HUES64 (cell line): ENCODE measurements around the gene FNBP1.

ENCODE experiments used
- H3K27ac ChIP-seq: 2 replicates; pipeline ENCODE4 v1.7.0; 2013; ENCODE audit warnings: low read depth, low read length, inconsistent platforms
- H3K27me3 ChIP-seq: 2 replicates; pipeline ENCODE4 v1.6.1; 2013; ENCODE audit warnings: mild to moderate bottlenecking, low read length; ENCODE audit not compliant: insufficient read depth
- H3K36me3 ChIP-seq: 2 replicates; pipeline ENCODE4 v1.6.1; 2013; ENCODE audit warnings: mild to moderate bottlenecking, low read length; ENCODE audit not compliant: insufficient read depth
- H3K4me1 ChIP-seq: 2 replicates; pipeline ENCODE4 v1.6.1; 2013; ENCODE audit warnings: mild to moderate bottlenecking, low read length, moderate library complexity; ENCODE audit not compliant: insufficient read depth
- H3K4me3 ChIP-seq: 2 replicates; pipeline ENCODE4 v1.5.1; 2013; ENCODE audit warnings: mild to moderate bottlenecking, low read length, moderate library complexity
- H3K9ac ChIP-seq: 2 replicates; pipeline ENCODE4 v1.6.1; 2013; ENCODE audit warnings: mild to moderate bottlenecking, low read depth, low read length
- H3K9me3 ChIP-seq: 2 replicates; pipeline ENCODE4 v1.6.1; 2013; ENCODE audit warnings: low read depth, low read length; ENCODE audit not compliant: insufficient read depth
- WGBS: fragments of 150-250, 120-280 bp; methylation state at CpG from one replicate; pipeline ENCODE4 v1.1.7; 2013; ENCODE audit warnings: missing lambda C conversion rate; 5-methylcytosine and 5-hydroxymethylcytosine counted together

Gene FNBP1

GRCh38 chr9:129932303-129933151 is 110.5 kb downstream of the FNBP1 start:
- Histone ChIP-seq H3K36me3 (0 out of 2 replicates have a peak, but pooled peaks cover 2% of the 10 kb centered on the region), H3K9me3 (no peaks in the 10 kb centered on the region), H3K4me3 (no peak overlapping the region), H3K9ac (no peak overlapping the region), H3K27ac (no peak overlapping the region), H3K27me3 (no peaks in the 10 kb centered on the region), H3K4me1 (peaks cover 18% of the 10 kb centered on the region)
- WGBS: 35% methylated on average over 7 of the region's 8 CpGs

GRCh38 chr9:129930743-129931142 is 112.2 kb downstream of the FNBP1 start:
- no peaks in the 10 kb centered on the region for H3K27me3 ChIP-seq
- peaks cover 14% of the 10 kb centered on the region for H3K36me3 ChIP-seq
- WGBS: 95% methylated on average over 2 of the region's 2 CpGs
- peaks cover 18% of the 10 kb centered on the region for H3K4me1 ChIP-seq
- no peak overlapping the region for H3K27ac ChIP-seq
- no peak overlapping the region for H3K4me3 ChIP-seq
- no peak overlapping the region for H3K9ac ChIP-seq
- H3K9me3 ChIP-seq: no peaks in the 10 kb centered on the region

GRCh38 chr9:129929496-129930125 is 113.4 kb downstream of the FNBP1 start:
- Histone ChIP-seq H3K27me3 (no peaks in the 10 kb centered on the region), H3K9me3 (no peaks in the 10 kb centered on the region), H3K4me1 (peaks cover 18% of the 10 kb centered on the region), H3K36me3 (peaks cover 19% of the 10 kb centered on the region), H3K27ac (no peak overlapping the region), H3K4me3 (no peak overlapping the region), H3K9ac (no peak overlapping the region)
- 95% methylated on average over 9 of the region's 9 CpGs for WGBS

GRCh38 chr9:129923589-129923988 is 119.4 kb downstream of the FNBP1 start:
- 84% methylated on average over 6 of the region's 6 CpGs for WGBS
- H3K27ac ChIP-seq: no peak overlapping the region

GRCh38 chr9:129921905-129922304 is 121.1 kb downstream of the FNBP1 start:
- Histone ChIP-seq H3K27ac (no peak overlapping the region), H3K36me3 (peaks cover 30% of the 10 kb centered on the region), H3K27me3 (no peaks in the 10 kb centered on the region), H3K9ac (no peak overlapping the region), H3K9me3 (no peaks in the 10 kb centered on the region), H3K4me3 (no peak overlapping the region), H3K4me1 (no peaks in the 10 kb centered on the region)
- 92% methylated on average over 2 of the region's 4 CpGs for WGBS

More at GRCh38 chr9:129923589-129923988, 119.4 kb downstream of the FNBP1 start:
- Histone ChIP-seq H3K27me3 (no peaks in the 10 kb centered on the region), H3K4me3 (no peak overlapping the region), H3K9ac (no peak overlapping the region), H3K9me3 (no peaks in the 10 kb centered on the region), H3K4me1 (no peaks in the 10 kb centered on the region), H3K36me3 (peaks cover 37% of the 10 kb centered on the region)

GRCh38 chr9:129919841-129920240 is 123.1 kb downstream of the FNBP1 start:
- 92% methylated on average over 3 of the region's 3 CpGs for WGBS
- H3K9me3 ChIP-seq: no peaks in the 10 kb centered on the region
- H3K36me3 ChIP-seq: peaks cover 21% of the 10 kb centered on the region

GRCh38 chr9:129919277-129919676 is 123.7 kb downstream of the FNBP1 start:
- Histone ChIP-seq H3K36me3 (peaks cover 15% of the 10 kb centered on the region; the same call in 1 of the 2 replicates), H3K4me3 (no peak overlapping the region), H3K4me1 (no peaks in the 10 kb centered on the region), H3K27me3 (no peaks in the 10 kb centered on the region), H3K27ac (no peak overlapping the region), H3K9ac (no peak overlapping the region), H3K9me3 (no peaks in the 10 kb centered on the region)
- WGBS: 93% methylated on average over 2 of the region's 3 CpGs

More at GRCh38 chr9:129919841-129920240, 123.1 kb downstream of the FNBP1 start:
- Histone ChIP-seq H3K27me3 (no peaks in the 10 kb centered on the region), H3K9ac (no peak overlapping the region), H3K27ac (no peak overlapping the region), H3K4me1 (no peaks in the 10 kb centered on the region), H3K4me3 (no peak overlapping the region)

- Histone ChIP-seq H3K36me3 (peaks cover 8% of the 10 kb centered on the region; the same call in 1 of the 2 replicates), H3K4me1 (no peaks in the 10 kb centered on the region), H3K27ac (no peak overlapping the region), H3K27me3 (no peaks in the 10 kb centered on the region), H3K4me3 (no peak overlapping the region), H3K9ac (no peak overlapping the region), H3K9me3 (no peaks in the 10 kb centered on the region)
- WGBS: 92% methylated on average over 14 of the region's 14 CpGs
Observed at GRCh38 chr9:129918296-129918950, 124.6 kb downstream of the FNBP1 start.

- 96% methylated on average over 7 of the region's 7 CpGs for WGBS
- Histone ChIP-seq H3K36me3 (no peaks in the 10 kb centered on the region), H3K4me1 (no peaks in the 10 kb centered on the region), H3K9me3 (no peaks in the 10 kb centered on the region), H3K27ac (no peak overlapping the region), H3K4me3 (no peak overlapping the region), H3K9ac (no peak overlapping the region), H3K27me3 (no peaks in the 10 kb centered on the region)
Observed at GRCh38 chr9:129916707-129917106, 126.3 kb downstream of the FNBP1 start.

GRCh38 chr9:129914051-129914450 is 128.9 kb downstream of the FNBP1 start:
- no peak overlapping the region for H3K4me3 ChIP-seq
- H3K27ac ChIP-seq: no peak overlapping the region
- peaks cover 3% of the 10 kb centered on the region for H3K4me1 ChIP-seq
- H3K9ac ChIP-seq: no peak overlapping the region
- H3K27me3 ChIP-seq: no peaks in the 10 kb centered on the region
- no peaks in the 10 kb centered on the region for H3K36me3 ChIP-seq
- H3K9me3 ChIP-seq: no peaks in the 10 kb centered on the region
- 87% methylated on average over 5 of the region's 5 CpGs for WGBS
